Skeletal muscle satellite cell (primary cell): ENCODE results near the gene KLHL29.

Experiments used
- H3K27me3 ChIP-seq: 2 replicates; pipeline ENCODE4 v1.7.0; 2013; ENCODE audit warnings: low read length; ENCODE audit not compliant: control insufficient read depth, insufficient read depth
- H3K36me3 ChIP-seq: 2 replicates; pipeline ENCODE4 v1.7.0; 2013; ENCODE audit warnings: mild to moderate bottlenecking, control low read depth, low read length; ENCODE audit not compliant: insufficient read depth
- H3K4me1 ChIP-seq: 2 replicates; pipeline ENCODE4 v1.7.0; 2013; ENCODE audit warnings: low read length; ENCODE audit not compliant: control insufficient read depth, insufficient read depth
- H3K4me2 ChIP-seq: 2 replicates; pipeline ENCODE4 v1.7.0; 2013; ENCODE audit warnings: mild to moderate bottlenecking, low read length
- H3K4me3 ChIP-seq: 2 replicates; pipeline ENCODE4 v1.7.0; 2013; ENCODE audit warnings: low read length
- H3K9ac ChIP-seq: 2 replicates; pipeline ENCODE4 v1.7.0; 2013; ENCODE audit warnings: mild to moderate bottlenecking, low read depth, low read length, moderate library complexity
- H3K9me3 ChIP-seq: replicated peaks from 2 replicates; pipeline ENCODE4 v1.7.0; 2013; ENCODE audit warnings: mild to moderate bottlenecking, control low read depth, low read length

KLHL29 gene

GRCh38 chr2:23589739-23590138 is 204.8 kb downstream of the KLHL29 start:
- Histone ChIP-seq H3K9ac (no peak overlapping the region), H3K4me2 (no peak overlapping the region), H3K36me3 (no peaks in the 10 kb centered on the region), H3K27me3 (no peaks in the 10 kb centered on the region), H3K9me3 (no peaks in the 10 kb centered on the region), H3K4me3 (no peak overlapping the region), H3K4me1 (peaks cover 21% of the 10 kb centered on the region)

DNA sequence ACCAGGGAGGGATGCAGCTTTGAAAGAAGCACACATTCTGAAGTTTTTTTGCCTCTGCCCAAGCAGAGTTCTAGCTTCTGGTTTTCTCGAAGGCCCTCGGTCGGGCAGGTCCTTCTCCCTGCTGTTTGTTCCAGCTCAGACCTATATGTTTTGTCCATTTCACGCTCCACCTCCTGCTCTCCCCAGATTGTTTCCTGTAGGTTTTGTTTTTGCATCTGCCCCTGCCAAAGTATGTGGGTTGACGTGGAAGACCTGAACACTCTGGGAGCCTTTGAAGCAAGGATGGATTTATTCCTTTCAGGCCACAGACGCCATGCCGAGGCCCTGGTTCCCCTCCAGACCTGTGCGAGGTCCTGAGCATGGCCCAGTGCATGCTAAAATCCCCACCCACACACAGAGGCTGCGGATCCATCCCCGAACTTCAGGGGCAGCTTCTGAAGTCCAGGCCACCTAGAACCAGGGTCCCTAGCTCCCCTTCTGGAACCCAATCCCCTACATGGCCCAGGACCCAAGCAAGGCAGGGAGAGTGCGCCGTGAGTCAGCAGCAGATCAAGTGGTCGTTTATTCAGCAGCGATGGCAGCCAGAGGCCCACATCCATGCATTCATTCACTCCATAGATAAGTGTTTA is 205.4 kb downstream of the KLHL29 start:
- no peak overlapping the region for H3K4me3 ChIP-seq
- H3K9ac ChIP-seq: no peak overlapping the region
- peaks cover 23% of the 10 kb centered on the region for H3K4me1 ChIP-seq
- H3K9me3 ChIP-seq: no peaks in the 10 kb centered on the region
- no peaks in the 10 kb centered on the region for H3K36me3 ChIP-seq
- H3K27me3 ChIP-seq: no peaks in the 10 kb centered on the region
- no peak overlapping the region for H3K4me2 ChIP-seq

GRCh38 chr2:23591111-23591510 is 206.1 kb downstream of the KLHL29 start:
- no peak overlapping the region for H3K4me3 ChIP-seq
- H3K9ac ChIP-seq: no peak overlapping the region
- peaks cover 31% of the 10 kb centered on the region for H3K4me1 ChIP-seq
- H3K36me3 ChIP-seq: no peaks in the 10 kb centered on the region
- no peaks in the 10 kb centered on the region for H3K9me3 ChIP-seq
- no peak overlapping the region for H3K4me2 ChIP-seq
- H3K27me3 ChIP-seq: no peaks in the 10 kb centered on the region

- Histone ChIP-seq H3K9me3 (no peaks in the 10 kb centered on the region), H3K27me3 (no peaks in the 10 kb centered on the region), H3K4me1 (peaks cover 40% of the 10 kb centered on the region), H3K9ac (no peak overlapping the region), H3K4me3 (no peak overlapping the region), H3K36me3 (no peaks in the 10 kb centered on the region), H3K4me2 (no peak overlapping the region)
These were observed 207.2 kb downstream of the KLHL29 start for GRCh38 chr2:23592061-23592685.

DNA sequence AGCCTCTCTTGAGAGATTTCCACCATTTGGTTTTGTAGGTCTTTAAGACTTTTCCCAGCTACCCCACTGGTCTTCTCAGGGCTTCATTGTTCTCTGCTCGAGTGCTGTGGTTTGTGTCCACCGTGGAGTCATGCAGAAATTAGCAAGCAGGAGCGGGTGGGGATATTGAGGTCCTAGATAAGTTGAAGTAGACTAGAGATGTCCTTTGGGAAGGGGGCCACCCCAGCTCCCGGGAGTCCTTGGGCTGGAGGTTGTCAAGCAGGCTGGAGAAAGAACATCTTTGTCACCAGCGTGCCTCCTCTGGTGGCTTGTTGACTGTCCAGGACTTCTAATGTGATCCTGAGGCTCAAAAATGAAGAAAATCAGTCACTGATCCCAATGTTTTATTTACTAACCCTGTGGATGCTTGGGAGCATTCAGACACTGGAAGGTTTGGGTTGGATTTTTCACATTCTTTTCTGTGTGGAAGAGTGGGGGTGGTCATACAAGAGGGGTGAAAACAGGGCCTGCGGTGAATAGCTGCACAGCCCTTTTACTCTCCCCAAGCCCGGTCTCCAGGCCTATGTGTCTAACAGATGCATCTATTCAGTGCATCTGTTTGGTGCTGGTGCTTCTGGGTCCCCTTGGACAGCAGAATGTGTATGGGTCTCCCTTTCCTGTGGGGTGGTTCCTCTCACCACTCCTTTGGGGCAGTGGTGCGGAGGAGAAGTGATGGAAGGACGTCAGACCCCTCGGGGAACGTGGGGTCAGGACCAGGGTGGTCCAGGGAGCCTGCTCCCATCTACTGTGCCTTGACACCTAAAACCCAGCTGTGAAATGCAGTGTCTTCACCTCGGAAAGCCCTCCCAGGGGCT is 208.1 kb downstream of the KLHL29 start:
- no peak overlapping the region for H3K9ac ChIP-seq
- H3K27me3 ChIP-seq: no peaks in the 10 kb centered on the region
- no peak overlapping the region for H3K4me2 ChIP-seq
- peaks cover 40% of the 10 kb centered on the region for H3K4me1 ChIP-seq
- H3K9me3 ChIP-seq: no peaks in the 10 kb centered on the region
- H3K4me3 ChIP-seq: no peak overlapping the region
- H3K36me3 ChIP-seq: no peaks in the 10 kb centered on the region

- Histone ChIP-seq H3K4me2 (no peak overlapping the region), H3K9me3 (no peaks in the 10 kb centered on the region), H3K9ac (no peak overlapping the region), H3K4me3 (no peak overlapping the region), H3K27me3 (no peaks in the 10 kb centered on the region), H3K36me3 (no peaks in the 10 kb centered on the region), H3K4me1 (peaks cover 40% of the 10 kb centered on the region)
These were observed 208.9 kb downstream of the KLHL29 start for GRCh38 chr2:23593752-23594459.

DNA sequence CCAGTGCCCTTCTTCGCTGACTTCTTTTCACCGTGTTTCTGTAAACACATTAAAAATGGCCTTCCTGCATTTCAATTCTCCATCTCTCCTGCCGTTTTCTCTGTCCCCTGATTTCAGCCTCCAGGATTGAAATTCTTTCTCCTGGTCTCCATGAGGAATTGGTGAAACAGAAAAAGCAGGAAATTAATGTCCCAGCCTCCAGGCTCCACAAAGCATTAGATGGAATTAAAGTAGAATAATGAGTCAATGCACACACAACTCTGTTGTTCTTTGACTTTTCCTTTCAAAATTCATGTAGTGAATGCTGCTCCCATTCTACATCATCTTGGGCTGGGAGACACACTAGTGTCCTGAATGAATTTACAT is 209.5 kb downstream of the KLHL29 start:
- Histone ChIP-seq H3K9me3 (no peaks in the 10 kb centered on the region), H3K9ac (no peak overlapping the region), H3K36me3 (no peaks in the 10 kb centered on the region), H3K4me2 (no peak overlapping the region), H3K4me1 (peaks cover 40% of the 10 kb centered on the region), H3K27me3 (no peaks in the 10 kb centered on the region), H3K4me3 (no peak overlapping the region)

- H3K36me3 ChIP-seq: no peaks in the 10 kb centered on the region
- no peak overlapping the region for H3K4me3 ChIP-seq
- H3K4me2 ChIP-seq: no peak overlapping the region
- H3K27me3 ChIP-seq: no peaks in the 10 kb centered on the region
- no peaks in the 10 kb centered on the region for H3K9me3 ChIP-seq
- H3K4me1 ChIP-seq: peaks cover 36% of the 10 kb centered on the region
- H3K9ac ChIP-seq: peak overlapping the region; percentile 0
These were observed 210.0 kb downstream of the KLHL29 start for GRCh38 chr2:23595021-23595420.

GRCh38 chr2:23595601-23596251 is 210.7 kb downstream of the KLHL29 start:
- peak overlapping the region; percentile 57 for H3K4me3 ChIP-seq
- peak overlapping the region; percentile 80 for H3K4me2 ChIP-seq
- H3K4me1 ChIP-seq: peaks cover 41% of the 10 kb centered on the region
- H3K36me3 ChIP-seq: no peaks in the 10 kb centered on the region
- peak overlapping the region; percentile 66 for H3K9ac ChIP-seq
- no peaks in the 10 kb centered on the region for H3K27me3 ChIP-seq
- H3K9me3 ChIP-seq: no peaks in the 10 kb centered on the region

- Histone ChIP-seq H3K4me3 (peak overlapping the region; percentile 57), H3K4me1 (peaks cover 42% of the 10 kb centered on the region), H3K9ac (peak overlapping the region; percentile 66)
These were observed 211.4 kb downstream of the KLHL29 start for GRCh38 chr2:23596316-23596885.

More at GRCh38 chr2:23596316-23596885, 211.4 kb downstream of the KLHL29 start:
- H3K9me3 ChIP-seq: no peaks in the 10 kb centered on the region
- H3K36me3 ChIP-seq: no peaks in the 10 kb centered on the region
- peak overlapping the region; percentile 80 for H3K4me2 ChIP-seq
- H3K27me3 ChIP-seq: no peaks in the 10 kb centered on the region
